ENCODE data around the gene LGALS7.

LGALS7 gene

GRCh38 chr19:38725469-38726283 lies 47.6 kb downstream of the LGALS7 start:
- no peak for DNase-seq

GRCh38 chr19:38723990-38724854 lies 49.1 kb downstream of the LGALS7 start:
- DNase-seq: no peak

GRCh38 chr19:38723606-38723965 lies 49.7 kb downstream of the LGALS7 start:
- DNase-seq: no peak

- no peak for DNase-seq
Measured at GRCh38 chr19:38722947-38723605, 50.2 kb downstream of the LGALS7 start.

- DNase-seq: no peak
Measured at GRCh38 chr19:38721979-38722773, 51.1 kb downstream of the LGALS7 start.

GRCh38 chr19:38721496-38721895 lies 51.8 kb downstream of the LGALS7 start:
- DNase-seq: no peak

All from NCI-H446 (cell line).